B cell (primary cell): ENCODE results near the gene PDHX. TPM values are rescaled to one million over a fixed set of nuclear protein-coding genes. Genes with fewer than 3 reads are reported as not detected.
A peak's percentile ranks its signal among the peaks of the same experiment; 100 is the strongest.

ENCODE experiments used
- ATAC-seq: fragments of 200-7000 bp; cut with Tn5 transposase; one replicate; pipeline ENCODE4 v1.10.0; 2021; ENCODE audit warnings: low read depth, mild to moderate bottlenecking, moderate number of reproducible peaks, moderate library complexity
- CTCF ChIA-PET: fragments of 350-600 bp; sonication (Branson Sonifier 250); formaldehyde crosslinking; loops from one replicate; lab custom pipeline; 2021; ENCODE audit warnings: antibody characterized with exemption, inconsistent platforms; lab: Charles Lee
- POLR2A ChIA-PET: fragments of 350-600 bp; sonication (Branson Sonifier 250); formaldehyde crosslinking; loops from one replicate; lab custom pipeline; 2021; ENCODE audit warnings: antibody characterized with exemption; lab: Charles Lee
- DNase-seq: peaks from one replicate; pipeline ENCODE4 v3.0.0; 2013
- H2AFZ ChIP-seq: 2 replicates; pipeline ENCODE4 v1.6.1; 2012; ENCODE audit warnings: mild to moderate bottlenecking, low read depth, low read length; ENCODE audit not compliant: insufficient read depth, poor library complexity, severe bottlenecking
- H3K27ac ChIP-seq, 2 donors: 1 replicate in 1 of 2; 2 replicates in 1 of 2; pipeline ENCODE4 v1.5.1; 2012 to 2013; ENCODE audit warnings: low read length in 2 of 2, mild to moderate bottlenecking in 2 of 2, moderate library complexity in 1 of 2
- H3K27me3 ChIP-seq, 4 experiments: fragments of 200-600 bp in 1 of 4; sonication (generic) in 1 of 4; replicated peaks in 1 of 4; 1 replicate in 2 of 4; 2 replicates in 2 of 4; pipeline versions ENCODE4 v1.6.1 to v1.7.0; 2013 to 2016; ENCODE audit warnings: low read length in 3 of 4, mild to moderate bottlenecking in 2 of 4, mixed read lengths in 1 of 4, moderate library complexity in 1 of 4; ENCODE audit not compliant: insufficient read depth in 4 of 4, control insufficient read depth in 3 of 4; ENCODE audit errors: control extremely low read depth in 1 of 4
- H3K36me3 ChIP-seq, 2 experiments: replicated peaks in 1 of 2; 1 replicate in 1 of 2; 2 replicates in 1 of 2; pipeline versions ENCODE4 v1.6.1 to v1.7.1; 2013; ENCODE audit warnings: low read length in 1 of 2; ENCODE audit not compliant: insufficient read depth in 2 of 2, control insufficient read depth in 1 of 2; ENCODE audit errors: control extremely low read depth in 1 of 2, extremely low read depth in 1 of 2
- H3K4me1 ChIP-seq, 2 donors: fragments of 200-600 bp in 1 of 2; sonication (generic) in 1 of 2; 1 replicate in 1 of 2; 2 replicates in 1 of 2; pipeline versions ENCODE4 v1.5.1 to v1.6.1; 2013 to 2017; ENCODE audit warnings: low read length in 2 of 2; ENCODE audit not compliant: control insufficient read depth in 2 of 2, insufficient read depth in 2 of 2
- H3K4me2 ChIP-seq: replicated peaks from 2 replicates; pipeline ENCODE3; 2012; ENCODE audit warnings: mild to moderate bottlenecking, low read depth, low read length; ENCODE audit not compliant: poor library complexity, severe bottlenecking
- H3K4me3 ChIP-seq, 5 experiments: fragments of 200-600 bp in 1 of 5; sonication (generic) in 1 of 5; 1 replicate in 3 of 5; 2 replicates in 2 of 5; pipeline versions ENCODE4 v1.5.1 to v1.7.0; 2011 to 2016; ENCODE audit warnings: low read length in 4 of 5, mild to moderate bottlenecking in 4 of 5, low read depth in 2 of 5, control low read depth in 1 of 5, moderate library complexity in 1 of 5; ENCODE audit not compliant: insufficient read depth in 1 of 5; ENCODE audit errors: control extremely low read depth in 1 of 5, extremely low read depth in 1 of 5
- H3K79me2 ChIP-seq: fragments of 200-600 bp; sonication (generic); one replicate; pipeline ENCODE4 v1.6.0; 2016; ENCODE audit warnings: low read length; ENCODE audit not compliant: control insufficient read depth, insufficient read depth
- H3K9ac ChIP-seq: fragments of 200-600 bp; sonication (generic); 2 replicates; pipeline ENCODE4 v1.6.1; 2017; ENCODE audit warnings: mild to moderate bottlenecking, low read length, moderate library complexity
- H3K9me3 ChIP-seq, 3 donors: one replicate each; pipeline versions ENCODE4 v1.6.1 to v1.7.1; 2013; ENCODE audit warnings: low read length in 2 of 3; ENCODE audit not compliant: control insufficient read depth in 2 of 3, insufficient read depth in 1 of 3; ENCODE audit errors: control extremely low read depth in 1 of 3
- H4K20me1 ChIP-seq: 2 replicates; pipeline ENCODE4 v1.6.0; 2012; ENCODE audit warnings: mild to moderate bottlenecking, low read length; ENCODE audit not compliant: insufficient read depth, control insufficient read depth, poor library complexity, severe bottlenecking
- H3K27ac Mint-ChIP-seq: one replicate; pipeline ENCODE4 v1.8.0; 2021; ENCODE audit warnings: mixed read lengths
- H3K27me3 Mint-ChIP-seq: one replicate; pipeline ENCODE4 v1.8.0; 2021; ENCODE audit warnings: mixed read lengths
- H3K4me1 Mint-ChIP-seq: one replicate; pipeline ENCODE4 v1.8.0; 2021; ENCODE audit warnings: mixed read lengths
- H3K4me3 Mint-ChIP-seq: one replicate; pipeline ENCODE4 v1.8.0; 2021; ENCODE audit warnings: mixed read lengths
- H3K9me3 Mint-ChIP-seq: one replicate; pipeline ENCODE4 v1.8.0; 2022; ENCODE audit warnings: mixed read lengths; ENCODE audit not compliant: insufficient read depth
- CTCF ChIP-seq: fragments of 200-600 bp; IDR thresholded peaks from one replicate; pipeline ENCODE4 v1.8.0; 2022; ENCODE audit warnings: antibody characterized with exemption, mild to moderate bottlenecking
- EZH2 ChIP-seq: IDR thresholded peaks from 2 replicates; pipeline ENCODE4 v1.6.1; 2012; ENCODE audit warnings: borderline replicate concordance, low read depth, mild to moderate bottlenecking, moderate library complexity, low read length; ENCODE audit not compliant: insufficient read depth, poor library complexity, severe bottlenecking
- WGBS: methylation state at CpG from one replicate; pipeline ENCODE4 v1.1.5; 2013; ENCODE audit warnings: missing lambda C conversion rate; ENCODE audit not compliant: insufficient coverage; 5-methylcytosine and 5-hydroxymethylcytosine counted together
- intact Hi-C: fragments of 100-400 bp; cut with micrococcal nuclease; formaldehyde crosslinking; loops from one replicate; pipeline ENCODE4 v1.10.0; 2022
- polyA plus RNA-seq: library from polyadenylated mRNA; depleted of rRNA; stranded (reverse); fragments of >200 nt; gene quantifications from 2 replicates; pipeline ENCODE4 v1.2.3, GENCODE V29; 2012
- total RNA-seq, 2 donors: library from RNA; stranded (reverse); fragments of 120-200 nt in 1 of 2; gene quantifications; 1 replicate in 1 of 2; 2 replicates in 1 of 2; pipeline versions ENCODE4 v1.2.3 to v1.2.4, GENCODE V29; 2013 to 2022

Gene PDHX
- total and polyA plus RNA-seq, 2 donors (not counting 1 experiment from before 2014, with no cell fraction given): 6.2 to 35.4 TPM

DNA sequence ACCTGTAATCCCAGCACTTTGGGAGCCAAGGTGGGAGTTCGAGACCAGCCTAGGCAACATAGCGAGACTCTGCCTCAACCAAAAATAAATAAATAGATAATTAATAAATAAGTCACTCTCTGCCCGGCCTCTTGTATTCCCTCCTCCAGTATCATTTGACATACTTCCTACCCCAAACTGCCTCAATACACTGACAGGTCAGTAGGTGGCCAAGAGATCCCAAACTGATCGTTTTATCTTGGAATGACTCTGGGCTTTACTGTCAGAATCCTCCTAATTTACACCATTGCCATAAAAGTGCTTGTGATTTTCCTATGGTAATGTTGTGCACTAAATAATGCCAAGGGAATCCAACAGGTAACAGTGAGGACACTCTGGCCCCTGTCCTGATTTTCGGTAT is 94.2 kb downstream of the PDHX start:
- Histone ChIP-seq H3K4me1 (peaks cover 29 to 36% of the 10 kb centered on the region in 2 donors), H2AFZ (no peak overlapping the region), H4K20me1 (no peaks in the 10 kb centered on the region), H3K9ac (no peak overlapping the region), H3K27ac (no peak overlapping the region), H3K36me3 (no peaks in the 10 kb centered on the region), H3K9me3 (no peaks in the 10 kb centered on the region), H3K27me3 (no peaks in the 10 kb centered on the region), H3K79me2 (no peaks in the 10 kb centered on the region), H3K4me2 (no peak overlapping the region), H3K4me3 (no peak overlapping the region)
- ChIA-PET CTCF (interaction anchor here (1.2 to 2.0 kb wide), 3 partner anchors 11 to 135 kb away, joined by 3 to 12 read pairs (median 5); no protein-coding TSS in a partner anchor), POLR2A (no interaction called here)
- H3K4me3 Mint-ChIP-seq: no peak overlapping the region
- no peak for DNase-seq
- ATAC-seq: no peak
- peaks cover 44% of the 10 kb centered on the region for H3K4me1 Mint-ChIP-seq
- no peaks in the 10 kb centered on the region for H3K9me3 Mint-ChIP-seq
- TF ChIP-seq CTCF (no peak), EZH2 (no peak)
- no peak overlapping the region for H3K27ac Mint-ChIP-seq
- WGBS: 100% methylated on average over 1 of the region's 5 CpGs
- intact Hi-C loops: no loop called here
- H3K27me3 Mint-ChIP-seq: no peaks in the 10 kb centered on the region

DNA sequence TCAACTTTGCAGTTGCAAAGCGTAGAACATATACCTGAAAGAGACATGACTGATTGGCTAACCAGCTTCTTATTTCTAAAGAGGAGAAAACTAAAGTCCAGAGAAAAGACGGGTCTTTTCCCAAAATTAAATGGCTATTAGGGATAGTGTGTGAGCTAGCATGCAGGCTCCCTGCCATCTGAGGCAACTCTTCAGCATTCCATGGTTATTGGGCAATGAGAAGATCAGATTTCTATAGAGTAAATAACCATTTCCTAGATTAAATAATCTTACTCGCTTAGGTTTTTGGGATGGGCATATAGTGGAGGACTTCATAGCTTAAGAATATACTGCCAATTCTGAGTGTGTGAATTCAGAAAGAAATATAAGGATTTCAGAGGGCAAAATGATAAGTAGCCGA is 95.0 kb downstream of the PDHX start:
- no peak overlapping the region for H2AFZ ChIP-seq
- CTCF ChIA-PET: interaction anchor here (0.8 to 1.4 kb wide), 4 partner anchors 14 to 228 kb away, joined by 3 read pairs; no protein-coding TSS in a partner anchor
- peaks cover 40% of the 10 kb centered on the region for H3K4me1 Mint-ChIP-seq
- intact Hi-C loops: no loop called here
- H3K4me2 ChIP-seq: no peak overlapping the region
- no peak overlapping the region for H3K27ac ChIP-seq
- no peak overlapping the region for H3K9ac ChIP-seq
- H3K27me3 ChIP-seq: no peaks in the 10 kb centered on the region
- H3K9me3 ChIP-seq: no peaks in the 10 kb centered on the region
- no peaks in the 10 kb centered on the region for H3K9me3 Mint-ChIP-seq
- no peak overlapping the region for H3K4me3 Mint-ChIP-seq
- DNase-seq: no peak
- 100% methylated on average over 2 of the region's 4 CpGs for WGBS
- peak overlapping the region; percentile 41 for H3K27ac Mint-ChIP-seq
- no peaks in the 10 kb centered on the region for H3K79me2 ChIP-seq
- no peak overlapping the region for H3K4me3 ChIP-seq
- no peak for TF ChIP-seq EZH2
- no peak for TF ChIP-seq CTCF
- H3K4me1 ChIP-seq: peaks cover 29 to 35% of the 10 kb centered on the region in 2 donors
- no peak for ATAC-seq
- H3K27me3 Mint-ChIP-seq: no peaks in the 10 kb centered on the region
- no peaks in the 10 kb centered on the region for H3K36me3 ChIP-seq
- no peaks in the 10 kb centered on the region for H4K20me1 ChIP-seq
- POLR2A ChIA-PET: interaction anchor here (0.6 kb wide), 1 partner anchor 34 kb away, joined by 4 read pairs; no protein-coding TSS in a partner anchor
